Ectodermal cell (in vitro differentiated cells): ENCODE data around the gene SRSF8.
A peak's percentile ranks its signal among the peaks of the same experiment; 100 is the strongest.

Experiments
- H3K27ac ChIP-seq: 2 replicates; pipeline ENCODE4 v1.7.0; 2013; ENCODE audit warnings: mild to moderate bottlenecking, low read depth, low read length; ENCODE audit not compliant: insufficient read depth, poor library complexity, severe bottlenecking
- H3K27me3 ChIP-seq: 2 replicates; pipeline ENCODE4 v1.7.0; 2013; ENCODE audit warnings: mild to moderate bottlenecking, low read length; ENCODE audit not compliant: insufficient read depth, control insufficient read depth, poor library complexity, severe bottlenecking
- H3K36me3 ChIP-seq: one replicate; pipeline ENCODE4 v1.7.0; 2013; ENCODE audit warnings: low read length; ENCODE audit not compliant: control insufficient read depth, insufficient read depth
- H3K4me1 ChIP-seq: one replicate; pipeline ENCODE4 v1.7.0; 2013; ENCODE audit warnings: low read length; ENCODE audit not compliant: control insufficient read depth, insufficient read depth
- H3K4me3 ChIP-seq: 2 replicates; pipeline ENCODE4 v1.7.0; 2013; ENCODE audit warnings: low read depth, low read length, control low read depth; ENCODE audit not compliant: insufficient read depth
- H3K9me3 ChIP-seq: 2 replicates; pipeline ENCODE4 v1.7.0; 2013; ENCODE audit warnings: mild to moderate bottlenecking, low read length, moderate library complexity; ENCODE audit not compliant: control insufficient read depth
- WGBS, 2 experiments: methylation state at CpG; one replicate each; pipeline ENCODE4 v1.1.7; 2013; ENCODE audit warnings: missing lambda C conversion rate in 2 of 2; 5-methylcytosine and 5-hydroxymethylcytosine counted together

Gene SRSF8

DNA sequence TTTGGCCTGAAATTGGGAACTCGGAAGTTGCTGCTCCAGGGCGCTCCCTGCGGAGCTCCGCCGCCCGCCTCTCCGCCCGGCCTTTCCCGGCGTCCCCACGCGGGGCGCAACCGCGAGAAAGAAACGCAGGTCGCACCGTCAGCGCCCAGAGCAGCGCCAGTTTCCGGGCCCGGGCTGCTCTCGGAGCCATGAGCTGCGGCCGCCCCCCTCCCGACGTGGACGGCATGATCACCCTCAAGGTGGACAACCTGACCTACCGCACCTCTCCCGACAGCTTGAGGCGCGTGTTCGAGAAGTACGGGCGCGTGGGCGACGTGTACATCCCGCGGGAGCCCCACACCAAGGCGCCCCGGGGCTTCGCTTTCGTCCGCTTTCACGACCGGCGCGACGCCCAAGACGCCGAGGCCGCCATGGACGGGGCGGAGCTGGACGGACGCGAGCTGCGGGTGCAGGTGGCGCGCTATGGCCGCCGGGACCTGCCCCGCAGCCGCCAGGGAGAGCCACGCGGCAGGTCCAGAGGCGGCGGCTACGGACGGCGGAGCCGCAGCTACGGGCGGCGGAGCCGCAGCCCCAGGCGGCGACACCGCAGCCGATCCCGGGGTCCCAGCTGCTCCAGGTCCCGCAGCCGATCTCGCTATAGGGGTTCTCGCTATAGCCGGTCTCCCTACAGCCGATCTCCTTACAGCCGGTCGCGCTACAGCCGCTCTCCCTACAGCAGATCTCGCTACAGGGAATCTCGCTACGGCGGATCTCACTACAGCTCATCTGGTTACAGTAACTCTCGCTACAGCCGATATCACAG is 521 bp downstream of the SRSF8 start:
- H3K4me1 ChIP-seq = no peaks in the 10 kb centered on the region
- H3K27me3 ChIP-seq = no peaks in the 10 kb centered on the region
- no peak overlapping the region for H3K27ac ChIP-seq
- peak overlapping the region; percentile 77 for H3K4me3 ChIP-seq
- no peaks in the 10 kb centered on the region for H3K36me3 ChIP-seq
- WGBS, 2 experiments = 0 to 1% methylated on average over 98 of the region's 98 CpGs
- H3K9me3 ChIP-seq = no peaks in the 10 kb centered on the region

DNA sequence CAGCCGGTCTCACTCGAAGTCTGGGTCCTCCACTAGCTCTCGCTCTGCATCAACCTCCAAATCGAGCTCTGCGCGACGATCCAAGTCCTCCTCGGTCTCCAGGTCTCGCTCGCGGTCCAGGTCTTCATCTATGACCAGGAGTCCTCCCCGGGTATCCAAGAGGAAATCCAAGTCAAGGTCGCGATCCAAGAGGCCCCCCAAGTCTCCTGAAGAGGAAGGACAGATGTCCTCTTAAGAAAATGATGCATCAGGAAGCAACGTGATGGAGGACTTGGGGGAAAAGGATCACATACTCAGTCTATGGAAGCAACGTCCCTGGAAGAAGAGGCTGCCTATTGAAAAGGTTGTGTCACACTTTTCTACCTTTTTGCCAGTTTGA is 1.1 kb downstream of the SRSF8 start:
- Histone ChIP-seq H3K9me3 (no peaks in the 10 kb centered on the region), H3K27me3 (no peaks in the 10 kb centered on the region), H3K4me1 (no peaks in the 10 kb centered on the region), H3K36me3 (no peaks in the 10 kb centered on the region), H3K4me3 (peak overlapping the region; percentile 77), H3K27ac (no peak overlapping the region)
- 1% methylated on average over 16 of the region's 16 CpGs for WGBS, 2 experiments

DNA sequence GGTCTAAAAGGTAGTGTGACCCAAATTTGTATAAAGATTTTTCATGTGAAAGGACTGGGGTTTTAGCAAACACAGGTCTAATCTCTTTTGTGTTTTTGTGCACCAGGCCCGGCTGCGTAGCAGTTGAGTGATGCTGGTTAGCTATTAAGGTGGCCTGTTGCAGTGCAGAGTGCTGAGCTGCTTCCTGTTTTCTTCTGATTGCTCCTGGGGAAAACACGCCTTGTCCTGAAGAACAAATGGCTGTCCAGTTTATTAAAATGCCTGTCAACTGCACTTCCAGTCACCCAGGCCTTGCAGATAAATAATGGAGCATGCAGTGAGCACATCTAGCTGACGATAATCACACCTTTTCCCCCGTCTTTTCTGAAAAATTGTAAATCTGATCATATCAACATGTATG is 1.8 kb downstream of the SRSF8 start:
- Histone ChIP-seq H3K9me3 (no peaks in the 10 kb centered on the region), H3K36me3 (no peaks in the 10 kb centered on the region), H3K27ac (no peak overlapping the region), H3K4me3 (peak overlapping the region; percentile 77), H3K27me3 (no peaks in the 10 kb centered on the region), H3K4me1 (no peaks in the 10 kb centered on the region)
- 67 to 69% methylated on average over 5 of the region's 5 CpGs for WGBS, 2 experiments

DNA sequence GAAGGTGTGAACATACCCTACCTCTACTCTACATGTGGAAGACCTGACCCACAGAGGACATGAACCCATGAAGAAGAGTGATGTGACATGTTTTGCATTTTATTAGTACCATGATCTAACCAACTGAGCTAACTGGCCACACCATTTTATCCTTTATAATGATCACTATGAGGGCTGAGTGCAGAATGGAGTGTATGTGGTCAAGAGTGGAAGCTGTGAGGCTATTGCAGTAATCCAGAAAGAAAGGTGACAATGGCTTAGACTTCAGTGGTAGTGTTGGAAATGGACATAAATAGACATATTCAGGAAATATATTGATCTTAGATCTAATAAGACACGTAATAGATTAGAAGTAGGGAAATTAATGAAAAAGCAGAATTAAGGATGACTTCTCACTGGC is 3.8 kb downstream of the SRSF8 start:
- no peaks in the 10 kb centered on the region for H3K9me3 ChIP-seq
- WGBS, 2 experiments = 94 to 100% methylated on average over 1 of the region's 1 CpG
- H3K27me3 ChIP-seq = no peaks in the 10 kb centered on the region
- H3K36me3 ChIP-seq = no peaks in the 10 kb centered on the region
- no peak overlapping the region for H3K4me3 ChIP-seq
- no peaks in the 10 kb centered on the region for H3K4me1 ChIP-seq
- H3K27ac ChIP-seq = no peak overlapping the region

DNA sequence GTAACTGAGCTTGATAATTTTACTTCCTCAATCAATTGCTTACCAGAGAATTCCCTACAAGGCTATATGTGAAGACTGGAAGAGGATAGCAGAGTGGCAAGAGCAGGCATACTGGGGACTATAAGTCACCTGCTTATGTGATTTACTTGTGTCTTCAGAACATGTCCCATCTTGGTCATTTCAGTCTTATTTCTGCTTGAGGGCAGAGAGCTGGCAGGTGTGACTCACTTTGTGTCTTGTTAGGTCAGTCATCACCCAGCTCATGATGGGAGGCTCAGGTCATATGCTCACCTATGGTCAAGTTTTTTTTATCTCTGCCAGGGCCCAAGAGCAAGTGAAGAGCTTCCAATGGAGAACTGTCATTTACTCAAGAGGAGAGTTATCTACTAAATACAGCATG is 6.2 kb downstream of the SRSF8 start:
- Histone ChIP-seq H3K4me3 (no peak overlapping the region), H3K9me3 (no peaks in the 10 kb centered on the region), H3K4me1 (no peaks in the 10 kb centered on the region), H3K27ac (no peak overlapping the region), H3K27me3 (no peaks in the 10 kb centered on the region), H3K36me3 (no peaks in the 10 kb centered on the region)

DNA sequence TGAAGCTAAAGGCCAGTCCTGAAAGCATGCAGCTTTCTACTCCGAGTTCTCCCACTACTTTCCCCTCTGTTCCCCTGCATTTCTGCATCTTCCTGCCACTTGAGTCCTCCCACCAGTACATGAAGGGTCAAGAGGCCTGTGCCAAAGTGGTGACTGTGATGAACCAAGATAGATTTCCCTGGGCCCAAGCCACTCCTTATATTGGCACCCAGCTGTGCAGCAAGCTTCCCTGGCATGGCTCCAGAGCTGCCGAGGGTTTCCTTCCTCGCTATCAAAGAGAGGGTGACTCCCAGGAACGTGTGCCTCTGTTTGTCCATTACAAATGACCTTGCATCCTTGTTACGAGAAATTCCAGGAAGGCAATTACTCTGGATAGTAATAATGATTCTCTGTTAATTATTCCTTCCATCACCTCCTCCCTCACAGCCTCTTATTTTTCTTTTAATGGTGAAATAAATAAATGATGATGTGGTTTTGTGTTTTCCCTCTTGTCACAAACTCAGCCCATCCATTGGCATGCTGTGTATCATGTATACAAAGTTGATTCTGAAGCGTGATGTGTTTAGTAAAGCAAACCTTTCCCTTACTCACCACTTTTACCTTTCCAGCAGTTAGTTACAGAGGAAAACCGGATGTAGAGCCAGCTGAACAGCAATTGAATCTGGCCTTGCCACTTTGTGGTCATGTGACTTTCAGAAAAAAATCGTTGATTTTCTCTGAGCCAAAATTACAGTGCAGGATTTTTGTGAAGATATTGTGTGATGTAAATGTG is 8.3 kb downstream of the SRSF8 start:
- 86 to 89% methylated on average over 7 to 8 of the region's 8 CpGs for WGBS, 2 experiments
- no peaks in the 10 kb centered on the region for H3K9me3 ChIP-seq
- no peaks in the 10 kb centered on the region for H3K4me1 ChIP-seq
- no peak overlapping the region for H3K4me3 ChIP-seq
- H3K27me3 ChIP-seq = no peaks in the 10 kb centered on the region
- H3K27ac ChIP-seq = no peak overlapping the region
- no peaks in the 10 kb centered on the region for H3K36me3 ChIP-seq

DNA sequence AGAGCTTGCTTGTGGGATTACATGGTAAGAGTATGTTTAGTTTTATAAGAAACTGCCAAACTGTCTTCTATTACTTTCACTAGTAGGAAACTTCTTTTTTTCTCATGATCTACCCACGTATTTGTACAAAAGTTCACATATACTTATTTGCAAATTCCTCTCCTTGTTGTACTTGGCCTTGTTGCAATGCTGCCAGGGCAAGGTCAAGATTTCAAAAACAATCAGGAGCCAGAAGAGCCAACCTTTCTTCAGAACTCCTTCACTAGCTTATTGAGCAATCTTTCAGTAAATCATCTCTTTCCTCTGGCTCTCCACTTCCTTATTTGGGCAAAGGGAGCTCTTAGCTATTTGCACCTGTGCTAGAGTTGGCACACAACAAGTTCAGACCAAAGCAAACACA is 9.7 kb downstream of the SRSF8 start:
- H3K4me1 ChIP-seq = no peaks in the 10 kb centered on the region
- no peaks in the 10 kb centered on the region for H3K27me3 ChIP-seq
- H3K9me3 ChIP-seq = no peaks in the 10 kb centered on the region
- 71 to 76% methylated on average over 1 of the region's 1 CpG for WGBS, 2 experiments
- H3K36me3 ChIP-seq = no peaks in the 10 kb centered on the region
- H3K4me3 ChIP-seq = no peak overlapping the region
- H3K27ac ChIP-seq = no peak overlapping the region

DNA sequence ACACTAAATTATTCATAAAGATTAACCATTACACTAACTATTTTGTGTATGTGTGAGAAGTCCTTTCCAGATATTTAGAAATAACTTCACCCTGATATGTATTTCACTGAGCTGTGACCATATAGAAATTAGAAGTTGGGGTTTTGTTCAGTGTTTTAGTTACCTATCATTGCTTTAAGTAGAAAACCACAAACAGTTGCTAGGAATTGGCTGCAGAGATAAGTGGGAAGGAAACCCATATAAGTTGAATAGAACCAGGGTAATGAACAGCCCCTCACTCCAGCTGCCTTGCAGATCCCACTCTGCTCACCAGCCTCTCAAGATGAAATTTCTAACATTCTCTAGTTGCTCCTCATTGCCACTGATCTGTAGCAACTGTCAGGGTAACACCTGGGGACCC is 10.3 kb downstream of the SRSF8 start:
- H3K4me1 ChIP-seq = no peaks in the 10 kb centered on the region
- H3K9me3 ChIP-seq = no peaks in the 10 kb centered on the region
- no peak overlapping the region for H3K4me3 ChIP-seq
- no peak overlapping the region for H3K27ac ChIP-seq
- no peaks in the 10 kb centered on the region for H3K36me3 ChIP-seq
- no peaks in the 10 kb centered on the region for H3K27me3 ChIP-seq

DNA sequence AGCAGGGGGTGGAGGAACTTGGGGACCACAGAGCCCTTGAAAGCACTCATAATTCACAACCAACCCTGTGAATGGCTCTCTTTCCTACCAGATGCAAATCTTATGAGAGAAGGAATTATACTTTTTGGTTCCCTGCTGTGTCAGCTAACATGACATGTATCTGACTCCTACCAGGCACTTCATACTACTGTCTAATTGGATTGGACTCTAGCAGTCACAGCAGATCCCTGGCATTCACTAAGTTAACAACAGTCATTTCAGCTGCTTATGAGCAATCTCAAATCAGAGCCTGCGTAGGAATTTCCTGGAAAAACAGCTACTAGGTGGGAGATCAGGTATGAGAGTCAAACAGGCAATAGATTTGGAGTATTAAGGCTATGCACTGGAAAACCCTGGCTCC is 11.8 kb downstream of the SRSF8 start:
- Histone ChIP-seq H3K27me3 (no peaks in the 10 kb centered on the region), H3K27ac (no peak overlapping the region), H3K36me3 (no peaks in the 10 kb centered on the region), H3K4me1 (no peaks in the 10 kb centered on the region), H3K4me3 (no peak overlapping the region), H3K9me3 (no peaks in the 10 kb centered on the region)
- 94 to 100% methylated on average over 1 of the region's 1 CpG for WGBS, 2 experiments

DNA sequence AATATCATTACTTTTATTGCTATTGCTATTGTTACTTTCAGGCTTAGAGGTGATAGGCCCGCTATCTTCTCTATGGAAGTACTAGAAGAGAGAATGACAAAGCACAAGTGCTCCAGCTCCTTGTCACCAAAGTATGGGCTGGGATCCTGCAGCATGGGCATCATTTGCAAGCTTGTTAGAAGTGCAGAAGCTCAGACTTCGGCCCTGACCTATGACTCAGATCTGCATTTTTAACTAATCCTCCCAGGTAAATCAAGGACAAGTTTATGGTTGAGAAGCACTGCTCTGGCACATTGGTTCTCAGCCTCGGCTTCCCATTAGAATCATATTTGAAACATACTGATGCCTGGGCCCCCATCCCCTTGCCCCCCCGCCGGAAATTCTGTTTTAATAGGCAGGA is 14.3 kb downstream of the SRSF8 start:
- 74 to 81% methylated on average over 5 of the region's 5 CpGs for WGBS, 2 experiments
- no peak overlapping the region for H3K27ac ChIP-seq
- no peaks in the 10 kb centered on the region for H3K4me1 ChIP-seq
- H3K4me3 ChIP-seq = no peak overlapping the region
- H3K9me3 ChIP-seq = no peaks in the 10 kb centered on the region
- no peaks in the 10 kb centered on the region for H3K36me3 ChIP-seq
- H3K27me3 ChIP-seq = no peaks in the 10 kb centered on the region
